Activated effector memory CD4-positive, alpha-beta T cell treated with Interleukin-2 at 50 U/mL for 16 hours (primary cell): ENCODE data around the gene CALY.
"Not testable (repeated sequence)": the region's sequence is repeated elsewhere in the genome, so short reads cannot be mapped to it uniquely, and the experiment has no call there.

ENCODE experiments used
- DNase-seq: peaks from one replicate; pipeline ENCODE4 v3.0.0-alpha.2; 2020

The CALY gene

DNA sequence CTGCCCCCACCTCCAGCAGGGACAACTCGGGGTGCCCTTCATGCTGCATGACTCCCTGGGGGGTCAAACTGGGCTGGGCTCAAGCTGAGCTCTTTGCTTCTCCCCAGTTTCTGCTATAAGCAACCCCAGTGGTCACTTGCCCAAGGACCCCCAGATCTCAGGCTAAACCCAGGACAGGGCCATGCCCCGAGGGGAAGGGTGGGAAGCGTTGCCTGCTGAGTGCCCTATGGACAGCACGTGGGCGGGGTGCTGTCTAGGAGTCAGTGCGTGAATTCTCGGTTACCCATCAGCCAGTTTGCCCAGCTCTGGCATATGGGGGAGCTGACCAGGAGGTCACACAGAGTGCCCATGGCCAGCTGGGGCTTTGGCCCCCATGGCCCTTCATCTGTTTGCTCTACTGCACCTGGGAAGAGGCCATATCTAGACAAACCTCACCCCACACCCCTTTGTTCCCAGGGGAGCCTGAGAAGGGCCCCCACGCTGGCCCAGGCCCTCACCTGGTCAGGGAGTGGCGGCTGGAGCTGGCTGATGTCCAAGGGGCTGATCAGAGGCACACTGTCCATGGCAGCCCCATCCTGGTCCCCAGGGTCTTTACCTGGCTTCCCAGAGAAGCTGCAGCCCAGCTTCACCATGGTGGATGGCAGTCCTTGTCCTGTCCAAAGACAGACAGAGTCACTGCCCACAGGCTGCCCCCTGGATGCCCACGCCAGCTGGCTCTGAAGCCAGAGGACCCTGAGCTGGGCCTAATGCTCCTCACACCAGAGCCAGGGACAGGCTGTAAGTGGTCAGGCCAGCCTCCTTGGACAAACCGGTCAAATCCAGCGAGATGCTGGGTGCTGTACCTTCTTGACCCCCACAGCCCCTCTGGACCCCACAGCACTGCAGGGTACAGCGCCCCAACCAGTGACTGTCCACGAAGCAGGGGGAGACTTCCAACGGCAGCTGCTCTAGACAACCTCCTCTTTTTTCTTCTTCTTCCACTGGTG is 8.0 kb downstream of the CALY start:
- no peak for DNase-seq

DNA sequence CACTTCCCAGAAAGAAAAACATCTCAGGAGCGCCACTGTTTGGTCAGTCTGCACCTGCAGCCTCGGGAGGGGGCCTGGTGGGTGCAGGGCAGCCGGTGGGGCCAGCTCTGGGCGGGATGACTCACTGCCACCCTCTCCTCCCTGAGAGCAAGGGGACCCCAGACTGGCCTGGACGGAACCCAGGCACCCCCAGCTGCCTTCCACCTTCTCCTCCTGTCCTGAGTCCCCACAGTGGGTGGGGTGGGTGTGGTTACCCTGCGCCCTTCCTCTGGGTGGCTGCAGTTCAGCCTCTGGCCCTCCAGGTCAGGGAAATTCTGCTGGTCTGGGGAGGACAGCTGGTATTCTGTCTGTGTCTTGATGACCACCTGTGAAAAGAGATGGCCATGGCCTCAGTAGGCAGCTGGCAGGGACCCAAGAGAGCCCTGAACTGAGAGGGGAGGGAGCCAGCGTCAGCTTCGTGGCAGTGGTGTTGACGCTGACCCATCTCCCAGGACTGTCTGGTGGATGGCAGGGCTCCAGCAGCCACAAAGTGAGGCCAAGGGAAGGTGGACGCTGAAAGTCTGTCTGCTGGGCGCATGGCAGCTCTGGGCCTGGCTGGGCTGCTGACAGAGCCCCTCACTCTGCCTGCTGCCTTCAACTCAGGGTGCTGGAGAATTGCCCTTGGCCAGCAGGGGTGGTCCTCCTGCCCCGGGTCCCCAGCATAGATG is 8.9 kb downstream of the CALY start:
- no peak for DNase-seq

DNA sequence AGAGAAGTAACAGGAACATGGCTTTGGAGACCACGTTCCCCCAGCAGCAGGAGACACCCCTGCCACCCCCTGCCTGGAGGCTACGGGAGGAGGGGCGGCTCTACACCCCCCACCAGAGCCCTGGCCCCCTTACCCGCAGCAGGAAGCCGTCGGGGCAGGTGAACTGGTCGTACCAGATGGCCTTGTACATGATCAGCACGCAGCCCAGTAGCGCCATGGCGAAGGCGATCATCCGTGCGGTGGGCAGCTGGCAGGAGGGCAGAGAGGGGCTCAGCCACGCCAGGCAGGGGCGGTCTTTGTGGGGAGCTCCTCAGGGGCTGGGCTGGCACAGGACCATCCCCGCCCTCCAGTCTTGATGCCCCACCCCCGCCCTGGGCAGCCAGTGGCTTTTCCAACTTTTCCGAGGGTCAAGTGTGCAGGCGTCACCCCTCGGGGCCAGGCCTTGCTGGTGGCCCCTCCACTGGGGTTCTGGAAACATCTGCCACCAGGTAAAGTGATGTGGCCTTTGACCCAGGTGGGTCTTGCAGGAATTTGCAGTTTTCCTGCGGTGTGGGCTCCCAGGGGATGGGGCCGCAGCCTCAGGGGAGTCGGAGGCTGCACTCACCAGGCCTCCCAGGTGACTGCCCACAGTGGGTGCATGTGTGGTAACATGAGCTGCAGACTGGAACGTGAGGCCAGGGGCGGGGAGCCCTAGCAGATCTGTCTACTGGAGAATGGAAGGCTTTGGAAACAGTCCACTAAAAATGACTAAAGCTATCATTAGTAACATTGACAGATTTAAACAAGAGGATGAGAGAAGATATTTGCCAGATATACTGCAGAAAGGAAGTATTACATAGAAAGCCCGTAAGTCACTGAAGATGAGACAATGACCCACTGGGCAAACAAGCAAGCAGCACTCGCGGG is 9.7 kb downstream of the CALY start:
- no peak for DNase-seq

DNA sequence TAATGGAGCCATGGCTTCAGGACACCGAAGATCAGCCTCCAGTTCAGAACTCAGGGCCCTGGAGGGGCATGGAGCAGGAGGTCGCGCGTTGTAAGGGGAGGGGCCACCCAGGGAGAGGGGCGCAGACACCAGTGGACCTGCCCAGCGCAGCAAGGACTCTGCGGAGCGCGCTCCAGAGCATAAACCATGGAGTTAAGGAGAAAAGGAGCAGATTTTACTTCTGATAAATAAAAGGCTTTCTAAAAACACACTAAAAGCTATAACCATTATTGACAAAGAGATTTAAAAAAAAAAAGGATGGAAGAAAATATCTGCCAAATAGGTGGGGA is 10.5 kb downstream of the CALY start:
- DNase-seq = no peak

DNA sequence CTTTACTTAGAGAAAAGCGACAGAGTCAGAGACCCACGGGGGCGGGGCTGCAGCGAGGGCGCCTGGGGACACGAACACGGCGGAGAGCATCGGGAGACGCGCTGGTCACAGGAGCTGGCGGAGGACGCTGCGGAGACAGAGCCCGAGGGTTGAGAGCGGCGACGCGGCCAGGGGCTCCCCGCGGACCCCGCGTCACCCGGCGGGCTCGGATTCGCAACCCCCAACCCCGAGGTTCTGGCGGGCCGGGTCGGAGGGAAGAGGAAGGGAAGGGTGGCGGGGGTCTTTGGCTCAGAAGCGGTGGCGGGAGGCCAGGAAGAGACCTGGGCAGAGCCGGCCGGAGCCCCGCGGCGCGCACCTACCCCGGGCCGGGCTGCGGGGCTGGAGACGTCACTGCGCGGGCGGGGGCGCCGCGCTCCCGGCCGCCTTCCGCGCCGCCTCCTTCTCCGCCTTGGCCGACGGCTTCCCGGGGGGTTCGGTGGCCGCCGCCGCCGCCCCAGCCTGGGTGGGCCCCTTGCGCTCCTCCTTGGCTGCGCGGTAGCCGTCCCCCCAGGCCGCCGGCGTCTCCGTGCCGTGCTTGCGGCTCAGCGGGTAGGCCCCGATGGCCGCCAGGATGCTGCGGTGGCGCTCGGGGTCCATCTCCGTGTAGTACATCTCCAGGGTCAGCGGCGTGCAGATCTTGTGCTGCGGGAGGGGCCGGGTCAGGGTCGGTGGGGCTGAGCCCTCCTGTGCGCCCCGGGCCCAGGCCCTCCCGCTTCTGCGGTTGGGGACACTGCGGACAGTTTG is 11.1 kb downstream of the CALY start:
- no peak for DNase-seq

DNA sequence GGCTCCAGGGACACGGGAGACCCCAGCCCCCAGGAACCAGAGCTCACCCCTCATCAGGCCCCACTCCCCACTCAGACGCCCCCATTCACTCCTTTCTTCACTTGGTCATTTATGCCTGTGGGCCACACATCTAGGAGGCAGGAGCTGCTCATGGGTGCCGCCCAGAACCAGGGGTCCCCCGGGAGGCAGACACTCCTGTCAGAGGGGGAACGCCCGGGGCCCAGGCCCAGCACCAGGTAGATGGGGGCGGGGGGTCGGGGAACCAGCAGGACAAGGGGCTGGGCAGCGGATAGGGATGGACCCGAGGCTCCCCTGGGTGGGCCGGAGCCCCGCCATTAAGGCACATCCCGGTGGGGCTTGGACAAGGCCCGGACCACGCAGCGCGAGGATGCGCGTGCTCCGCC is 11.8 kb downstream of the CALY start:
- no peak for DNase-seq

DNA sequence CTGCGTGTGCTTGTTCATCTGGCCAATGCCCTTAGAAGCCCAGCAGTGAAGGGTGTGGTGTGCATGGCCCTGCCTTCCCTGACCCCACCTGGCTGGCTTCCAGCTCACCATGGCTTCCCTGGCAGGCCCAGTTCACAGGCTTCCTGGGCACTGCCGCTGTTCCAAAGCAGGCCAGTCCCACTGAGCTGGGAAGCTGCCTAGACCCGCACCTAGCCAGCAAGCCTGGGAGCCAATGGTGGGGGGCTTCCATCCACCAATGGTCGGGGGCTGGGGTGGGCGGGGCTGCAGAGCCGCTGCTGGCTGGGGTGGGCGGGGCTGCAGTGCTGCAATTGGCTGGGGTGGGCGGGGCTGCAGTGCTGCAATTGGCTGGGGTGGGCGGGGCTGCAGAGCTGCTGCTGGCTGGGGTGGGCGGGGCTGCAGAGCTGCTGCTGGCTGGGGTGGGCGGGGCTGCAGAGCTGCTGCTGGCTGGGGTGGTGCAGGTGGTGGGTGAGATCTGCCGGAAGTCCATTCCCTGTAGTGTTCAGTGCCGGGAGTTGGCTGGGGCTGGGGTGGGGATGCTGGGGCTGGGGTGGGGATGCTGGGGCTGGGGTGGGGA is 12.4 kb downstream of the CALY start:
- peak; percentile 51 for DNase-seq

DNA sequence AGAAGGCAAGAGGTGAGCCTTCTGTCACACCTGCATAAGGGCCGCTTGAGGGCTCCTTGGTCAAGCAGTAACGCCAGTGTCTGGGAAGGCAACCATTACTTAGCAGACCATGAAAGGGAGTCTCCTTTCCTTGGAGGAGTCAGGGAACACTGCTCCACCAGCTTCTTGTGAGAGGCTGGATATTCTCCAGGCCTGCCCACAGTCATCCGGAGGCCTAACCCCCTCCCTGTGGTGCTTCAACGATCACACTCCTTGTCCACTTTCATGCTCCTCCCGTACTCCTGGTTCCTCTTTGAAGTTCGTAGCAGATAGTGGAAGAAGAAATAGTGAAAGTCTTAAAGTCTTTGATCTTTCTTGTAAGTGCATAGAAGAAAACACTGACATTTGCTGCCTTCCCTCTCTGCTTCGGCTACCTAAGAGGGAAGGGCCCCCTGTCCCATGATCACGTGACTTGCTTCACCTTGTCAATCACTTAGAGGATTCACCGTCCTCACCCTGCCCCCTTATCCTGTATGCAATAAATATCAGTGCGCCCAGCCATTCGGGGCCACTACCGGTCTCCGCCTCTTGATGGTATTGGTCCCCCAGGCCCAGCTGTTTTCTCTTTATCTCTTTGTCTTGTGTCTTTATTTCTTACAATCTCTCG is 14.5 kb downstream of the CALY start:
- DNase-seq = not testable (repeated sequence)

DNA sequence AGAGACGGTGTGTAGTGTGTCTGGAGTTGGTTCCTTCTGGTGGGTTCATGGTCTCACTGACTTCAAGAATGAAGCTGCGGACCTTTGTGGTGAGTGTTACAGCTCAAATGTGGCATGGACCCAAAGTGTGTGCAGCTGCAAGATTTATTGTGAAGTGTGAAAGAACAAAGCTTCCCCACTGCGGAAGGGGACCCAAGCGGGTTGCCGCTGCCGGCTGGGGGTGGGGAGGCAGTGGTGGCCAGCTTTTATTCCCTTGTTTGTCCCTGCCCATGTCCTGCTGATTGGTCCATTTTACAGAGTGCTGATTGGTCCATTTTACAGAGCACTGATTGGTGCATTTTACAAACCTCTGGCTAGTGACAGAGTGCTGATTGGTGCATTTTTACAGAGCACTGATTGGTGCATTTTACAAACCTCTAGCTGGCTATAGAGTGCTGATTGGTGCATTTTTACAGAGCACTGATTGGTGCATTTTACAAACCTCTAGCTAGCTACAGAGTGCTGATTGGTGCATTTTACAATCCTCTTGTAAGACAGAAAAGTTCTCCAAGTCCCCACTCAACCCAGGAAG is 15.8 kb downstream of the CALY start:
- not testable (repeated sequence) for DNase-seq

DNA sequence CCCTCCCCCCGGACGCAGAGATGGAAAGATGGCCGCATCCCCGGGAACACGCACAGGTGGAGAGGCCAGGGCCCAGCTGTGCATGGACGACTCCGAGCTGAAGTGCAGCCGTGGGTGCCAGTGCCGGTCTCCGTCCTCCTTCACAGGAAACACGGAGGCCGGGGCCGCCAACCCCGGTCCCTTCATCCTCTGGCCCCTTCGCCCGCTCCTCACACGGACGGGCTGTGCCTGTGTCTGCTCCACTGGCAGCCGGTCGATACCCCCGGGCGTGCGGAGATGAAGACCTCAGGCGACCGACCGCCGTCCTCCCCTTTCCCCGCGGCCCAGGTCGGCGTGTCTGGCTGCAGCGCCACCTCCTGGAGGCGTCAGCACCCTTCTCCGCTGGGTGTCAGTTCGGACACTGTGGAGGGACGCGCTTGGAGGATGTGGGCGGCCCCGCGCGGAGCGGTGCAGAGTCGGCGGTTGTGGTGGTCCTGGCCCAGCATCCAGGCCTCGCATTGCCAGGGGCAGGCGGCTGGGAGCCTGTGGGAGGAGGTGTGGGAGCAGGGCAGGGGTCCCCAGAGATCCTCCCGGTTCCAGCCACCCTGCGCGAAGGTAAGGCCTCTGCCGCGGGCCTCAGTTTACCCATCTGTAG is 18.1 kb downstream of the CALY start:
- peak; percentile 59 for DNase-seq

DNA sequence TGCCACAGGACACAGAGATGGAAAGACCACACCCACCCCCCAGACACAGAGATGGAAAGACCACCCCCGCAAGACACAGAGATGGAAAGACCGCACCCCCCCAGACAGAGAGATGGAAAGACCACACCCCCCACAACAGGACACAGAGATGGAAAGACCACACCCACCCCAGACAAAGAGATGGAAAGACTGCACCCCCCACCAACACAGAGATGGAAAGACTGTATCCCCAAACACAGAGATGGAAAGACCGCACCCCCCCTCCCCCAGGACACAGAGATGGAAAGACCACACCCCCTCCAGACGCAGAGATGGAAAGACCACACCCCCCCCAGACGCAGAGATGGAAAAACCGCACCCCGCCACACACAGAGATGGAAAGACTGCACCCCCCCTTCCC is 20.0 kb downstream of the CALY start:
- DNase-seq = no peak

DNA sequence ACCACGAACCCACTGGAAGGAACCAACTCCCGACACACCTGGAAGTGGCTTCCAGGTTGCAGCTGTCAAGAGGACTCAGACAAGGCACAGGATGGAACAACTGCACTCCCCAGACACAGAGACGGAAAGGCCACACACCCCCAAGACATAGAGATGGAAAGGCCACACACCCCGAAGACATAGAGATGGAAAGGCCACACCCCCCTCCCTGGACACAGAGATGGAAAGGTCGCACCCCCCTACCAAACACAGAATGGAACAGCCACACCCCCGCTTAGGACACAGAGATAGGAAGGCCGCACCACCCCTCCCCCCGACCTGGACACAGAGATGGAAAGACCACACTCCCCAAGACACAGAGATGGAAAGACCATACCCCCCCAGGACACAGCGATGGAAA is 20.4 kb downstream of the CALY start:
- DNase-seq = no peak

DNA sequence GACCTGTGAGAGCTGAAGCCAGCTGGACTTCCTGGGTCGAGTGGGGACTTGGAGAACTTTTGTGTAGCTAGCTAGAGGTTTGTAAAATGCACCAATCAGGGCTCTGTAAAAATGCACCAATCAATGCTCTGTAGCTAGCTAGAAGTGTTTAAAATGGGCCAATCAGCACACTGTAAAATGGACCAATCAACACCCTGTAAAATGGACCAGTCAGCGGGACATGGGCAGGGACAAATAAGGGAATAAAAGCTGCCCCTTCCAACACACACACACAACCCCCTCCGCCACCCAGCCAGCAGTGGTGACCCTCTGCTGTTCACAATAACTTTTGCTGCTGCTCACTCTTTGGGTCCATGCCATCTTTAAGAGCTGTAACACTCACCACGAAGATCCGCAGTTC is 20.8 kb downstream of the CALY start:
- no peak for DNase-seq

DNA sequence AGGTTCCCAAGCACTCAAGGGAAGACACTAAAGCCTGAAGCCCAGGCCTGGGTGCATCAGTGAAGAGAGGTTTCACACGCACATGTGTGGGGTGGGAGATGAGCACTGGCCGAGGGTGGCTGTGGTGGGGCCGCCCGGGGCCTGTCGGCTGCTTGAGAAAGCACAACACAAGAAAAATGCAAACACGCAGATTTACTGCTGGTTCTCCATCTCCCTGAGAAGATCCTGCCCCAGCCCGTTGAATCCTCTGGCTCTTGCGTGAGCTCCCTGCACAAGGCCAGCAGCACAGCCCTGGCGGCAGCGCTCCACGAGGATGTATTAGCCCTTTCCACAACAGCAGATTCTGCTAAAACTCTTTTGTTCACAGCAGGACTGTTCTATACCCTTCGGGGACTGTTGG is 21.8 kb downstream of the CALY start:
- no peak for DNase-seq

DNA sequence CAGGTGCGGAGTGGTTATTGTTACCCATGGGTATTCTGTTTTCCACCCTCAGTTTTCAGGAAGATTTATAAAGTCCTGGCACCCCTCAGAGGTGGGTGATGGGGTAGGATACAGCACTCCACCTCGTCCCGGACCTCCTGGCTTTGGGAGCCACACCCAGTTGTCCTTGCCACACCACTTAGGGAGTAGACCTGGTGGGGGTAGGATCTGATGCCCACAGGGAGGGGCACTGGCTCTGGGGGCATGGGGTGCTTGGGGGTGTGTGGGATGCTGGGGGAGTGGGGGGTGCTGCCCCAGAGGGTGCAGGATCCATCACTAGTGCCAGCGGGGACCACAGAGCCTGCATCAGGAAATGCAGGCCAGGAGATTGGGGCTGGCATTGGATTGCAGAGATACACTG is 23.5 kb downstream of the CALY start:
- DNase-seq = no peak

DNA sequence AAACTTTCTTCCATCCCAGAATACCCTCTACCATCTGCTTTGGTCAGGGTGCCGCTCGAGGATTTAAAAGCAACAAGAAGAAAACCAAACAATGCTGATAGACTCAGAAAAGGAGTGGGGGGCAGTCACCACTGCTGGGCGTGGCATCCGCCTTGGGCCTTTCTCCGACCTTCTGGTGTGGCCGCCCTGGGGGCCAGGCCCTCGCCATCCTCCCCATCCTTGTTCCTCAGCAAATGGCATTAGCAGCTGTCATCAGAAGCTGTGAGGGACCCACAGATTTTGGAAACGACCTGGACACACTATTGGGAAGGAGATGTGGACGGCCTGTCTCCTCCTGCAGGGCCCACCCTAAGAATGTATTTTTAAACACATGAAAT is 23.9 kb downstream of the CALY start:
- DNase-seq = no peak

DNA sequence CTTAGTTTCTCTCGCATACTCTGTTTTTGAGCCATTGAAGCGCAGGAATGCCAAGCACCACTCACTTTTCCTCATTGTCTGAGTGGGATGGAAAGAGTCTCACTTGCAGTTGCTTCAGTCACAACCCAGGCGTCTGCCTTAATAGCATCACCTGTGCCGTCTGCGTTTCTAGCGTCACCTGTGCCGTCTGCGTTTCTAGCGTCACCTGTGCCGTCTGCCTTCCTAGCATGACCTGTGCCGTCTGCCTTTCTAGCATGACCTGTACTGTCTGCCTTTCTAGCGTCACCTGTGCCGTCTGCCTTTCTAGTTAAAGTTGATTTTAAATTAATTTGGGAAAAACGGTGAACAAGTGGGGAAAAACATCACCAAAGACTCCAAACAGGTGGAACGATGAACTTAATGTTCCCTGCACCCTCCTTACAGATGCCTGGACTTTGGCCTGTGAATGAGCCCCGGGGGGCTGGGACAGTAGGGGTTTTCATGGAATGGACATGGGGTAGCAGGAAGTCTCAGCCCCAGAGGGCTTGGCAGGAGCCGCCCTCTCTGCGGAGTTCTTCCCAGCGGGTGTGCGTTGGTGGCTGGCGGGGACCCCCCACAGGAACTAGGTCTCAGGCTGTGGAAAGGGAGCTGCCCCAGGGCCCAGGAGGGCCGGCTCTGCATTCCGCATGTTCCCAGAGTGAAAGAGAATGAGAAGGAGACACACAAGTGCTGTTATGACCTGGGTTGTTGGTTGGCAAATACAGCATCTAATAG is 24.5 kb downstream of the CALY start:
- no peak for DNase-seq

DNA sequence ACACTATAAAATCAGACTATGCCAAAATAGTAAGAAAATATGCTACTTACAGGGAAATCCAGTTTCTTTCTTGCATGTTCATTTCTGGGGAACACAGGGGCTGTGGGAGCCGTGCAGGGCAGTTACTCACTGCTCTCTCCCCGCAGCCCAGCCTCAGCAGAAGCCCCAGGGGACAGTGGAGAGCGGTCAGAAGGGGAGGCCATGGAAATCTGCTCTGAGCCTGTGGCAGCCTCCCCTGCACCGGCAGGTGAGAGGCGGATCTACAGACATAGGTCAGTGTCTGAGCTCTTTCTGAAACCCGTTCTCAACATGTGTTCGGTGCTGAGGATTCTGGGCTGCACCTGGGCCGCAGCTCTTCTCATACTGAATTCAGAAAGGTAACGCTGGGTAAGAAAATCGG is 25.1 kb downstream of the CALY start:
- DNase-seq = no peak

DNA sequence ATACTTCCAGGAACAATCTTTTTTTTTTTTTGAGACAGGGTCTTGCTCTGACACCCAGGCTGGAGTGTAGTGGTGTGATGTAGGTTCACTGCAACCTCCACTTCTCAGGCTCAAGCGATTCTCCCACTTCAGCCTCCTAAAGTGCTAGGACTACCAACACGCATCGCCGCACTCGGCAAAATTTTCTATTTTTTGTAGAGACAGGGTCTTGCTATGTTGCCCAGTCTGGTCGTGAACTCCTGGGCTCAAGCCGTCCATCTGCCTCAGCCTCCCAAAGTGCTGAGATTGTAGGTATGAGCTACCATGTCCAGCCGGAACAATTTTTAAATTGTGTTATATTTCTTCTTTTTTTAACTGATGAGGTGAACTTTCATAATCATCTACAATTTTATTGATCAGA is 25.9 kb downstream of the CALY start:
- DNase-seq = no peak

DNA sequence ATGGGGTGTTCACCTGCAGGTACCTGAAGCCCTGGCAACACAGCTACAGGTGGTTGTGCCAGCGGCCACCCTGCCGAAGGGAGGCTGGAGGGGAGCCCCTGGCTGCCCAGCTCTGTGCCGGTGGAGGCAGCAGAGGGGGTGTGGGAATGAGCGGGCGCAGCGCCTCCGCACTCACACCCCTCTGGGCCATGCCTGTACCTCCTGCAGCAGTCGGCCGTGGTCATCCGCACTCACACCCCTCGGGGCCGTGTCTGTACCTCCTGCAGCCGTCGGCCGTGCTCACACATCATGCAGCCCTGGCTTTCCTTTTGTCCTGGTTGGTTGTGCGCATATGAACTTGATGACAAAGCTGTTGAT is 26.3 kb downstream of the CALY start:
- no peak for DNase-seq
